PFSK-1 (cell line): ENCODE measurements around the gene MFSD12.

Experiments used
- FOXP2 ChIP-seq: optimal IDR thresholded peaks from 2 replicates; pipeline ENCODE3; 2011; ENCODE audit warnings: borderline replicate concordance, control low read depth, inconsistent platforms; ENCODE audit not compliant: insufficient read depth; ENCODE audit errors: extremely low read length, extremely low read depth
- POLR2AphosphoS5 ChIP-seq: IDR thresholded peaks from 2 replicates; pipeline ENCODE4 v1.6.1; 2012; ENCODE audit warnings: low read depth, mild to moderate bottlenecking, control low read depth, low read length, moderate library complexity
- SIN3A ChIP-seq: IDR thresholded peaks from 2 replicates; pipeline ENCODE4 v1.6.1; 2012; ENCODE audit warnings: mild to moderate bottlenecking, low read length, moderate library complexity, borderline replicate concordance; ENCODE audit not compliant: insufficient read depth
- TAF1 ChIP-seq: IDR thresholded peaks from 2 replicates; pipeline ENCODE4 v1.6.1; 2012; ENCODE audit warnings: low read length, control low read depth, borderline replicate concordance; ENCODE audit not compliant: insufficient read depth
- TF ChIP-seq, protein P1 (sequence below), 2 experiments: IDR thresholded peaks; 2 replicates each; pipeline versions ENCODE4 v1.6.1 to v1.8.0; 2011 to 2012; ENCODE audit warnings: low read depth in 2 of 2, low read length in 2 of 2, control low read depth in 1 of 2, inconsistent platforms in 1 of 2, mild to moderate bottlenecking in 1 of 2, moderate library complexity in 1 of 2; ENCODE audit not compliant: insufficient read depth in 1 of 2

The MFSD12 gene

DNA sequence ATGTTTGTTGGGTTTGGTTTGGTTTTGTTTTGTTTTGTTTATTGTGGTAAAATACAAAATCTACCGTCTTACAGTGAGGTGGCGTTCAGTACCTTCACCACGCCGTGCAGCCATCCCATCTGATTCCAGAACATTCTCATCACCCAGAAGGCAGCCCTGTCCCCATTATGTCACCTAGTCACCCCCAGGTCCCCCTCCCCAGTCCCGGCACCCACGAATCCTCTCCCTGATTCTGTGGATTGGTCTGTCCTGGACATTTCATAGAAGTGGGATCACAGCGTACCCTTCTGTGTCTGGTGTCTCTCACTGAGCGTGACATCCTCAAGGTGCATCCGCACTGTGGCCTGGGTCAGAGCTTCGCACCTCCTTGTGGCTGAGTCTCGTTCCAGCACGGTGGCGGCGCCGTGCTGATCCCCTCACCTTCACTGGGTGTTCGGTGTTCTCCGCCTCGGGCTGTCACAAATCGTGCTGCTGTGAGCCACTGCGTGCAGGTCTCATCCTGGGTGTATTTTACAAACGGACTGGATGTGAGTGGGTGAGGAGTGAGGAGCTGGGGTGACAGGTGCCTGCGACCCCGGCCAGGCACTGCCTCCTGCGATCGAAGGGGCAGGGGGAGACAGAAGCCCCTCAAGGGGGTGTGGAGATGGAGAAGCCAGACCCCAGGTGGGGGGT lies 19.0 kb downstream of the MFSD12 start:
- TF ChIP-seq POLR2AphosphoS5 (peak; percentile 32; the same call in 1 of the 2 replicates), SIN3A (no peak)

- TF ChIP-seq, protein P1, sequence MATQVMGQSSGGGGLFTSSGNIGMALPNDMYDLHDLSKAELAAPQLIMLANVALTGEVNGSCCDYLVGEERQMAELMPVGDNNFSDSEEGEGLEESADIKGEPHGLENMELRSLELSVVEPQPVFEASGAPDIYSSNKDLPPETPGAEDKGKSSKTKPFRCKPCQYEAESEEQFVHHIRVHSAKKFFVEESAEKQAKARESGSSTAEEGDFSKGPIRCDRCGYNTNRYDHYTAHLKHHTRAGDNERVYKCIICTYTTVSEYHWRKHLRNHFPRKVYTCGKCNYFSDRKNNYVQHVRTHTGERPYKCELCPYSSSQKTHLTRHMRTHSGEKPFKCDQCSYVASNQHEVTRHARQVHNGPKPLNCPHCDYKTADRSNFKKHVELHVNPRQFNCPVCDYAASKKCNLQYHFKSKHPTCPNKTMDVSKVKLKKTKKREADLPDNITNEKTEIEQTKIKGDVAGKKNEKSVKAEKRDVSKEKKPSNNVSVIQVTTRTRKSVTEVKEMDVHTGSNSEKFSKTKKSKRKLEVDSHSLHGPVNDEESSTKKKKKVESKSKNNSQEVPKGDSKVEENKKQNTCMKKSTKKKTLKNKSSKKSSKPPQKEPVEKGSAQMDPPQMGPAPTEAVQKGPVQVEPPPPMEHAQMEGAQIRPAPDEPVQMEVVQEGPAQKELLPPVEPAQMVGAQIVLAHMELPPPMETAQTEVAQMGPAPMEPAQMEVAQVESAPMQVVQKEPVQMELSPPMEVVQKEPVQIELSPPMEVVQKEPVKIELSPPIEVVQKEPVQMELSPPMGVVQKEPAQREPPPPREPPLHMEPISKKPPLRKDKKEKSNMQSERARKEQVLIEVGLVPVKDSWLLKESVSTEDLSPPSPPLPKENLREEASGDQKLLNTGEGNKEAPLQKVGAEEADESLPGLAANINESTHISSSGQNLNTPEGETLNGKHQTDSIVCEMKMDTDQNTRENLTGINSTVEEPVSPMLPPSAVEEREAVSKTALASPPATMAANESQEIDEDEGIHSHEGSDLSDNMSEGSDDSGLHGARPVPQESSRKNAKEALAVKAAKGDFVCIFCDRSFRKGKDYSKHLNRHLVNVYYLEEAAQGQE (IDR thresholded peaks at IDR 0.05; ENCODE audit: insufficient read depth in 1 of 2, low read depth in 2 of 2, low read length in 2 of 2) = no peak
- TF ChIP-seq TAF1 (no peak), SIN3A (no peak), FOXP2 (no peak), POLR2AphosphoS5 (no peak; the same call in 1 of the 2 replicates)
Observed at GRCh38 chr19:3537438-3538240, 19.7 kb downstream of the MFSD12 start.

DNA sequence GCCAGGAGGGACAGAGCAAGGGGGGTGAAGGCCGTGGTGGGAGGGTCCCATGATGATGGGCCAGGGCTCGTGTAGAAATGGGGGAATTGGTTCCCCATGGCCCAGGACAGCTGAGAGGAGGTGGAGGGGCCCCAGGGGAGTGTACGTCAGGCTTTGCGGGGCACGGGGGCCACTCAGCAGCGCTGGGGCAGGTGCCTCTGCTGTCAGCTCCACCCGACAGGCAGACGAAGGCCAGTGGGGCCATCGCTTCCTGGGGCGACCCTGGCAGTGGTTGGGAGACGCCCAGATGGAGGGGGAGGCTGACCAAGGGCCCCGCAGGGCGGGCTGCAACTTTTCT lies 20.3 kb downstream of the MFSD12 start:
- no peak for TF ChIP-seq SIN3A
- no peak for TF ChIP-seq TAF1
- TF ChIP-seq, protein P1 (IDR thresholded peaks at IDR 0.05; ENCODE audit: insufficient read depth in 1 of 2, low read depth in 2 of 2, low read length in 2 of 2) = no peak
- no peak for TF ChIP-seq FOXP2
- TF ChIP-seq POLR2AphosphoS5 = no peak; the same call in 1 of the 2 replicates

DNA sequence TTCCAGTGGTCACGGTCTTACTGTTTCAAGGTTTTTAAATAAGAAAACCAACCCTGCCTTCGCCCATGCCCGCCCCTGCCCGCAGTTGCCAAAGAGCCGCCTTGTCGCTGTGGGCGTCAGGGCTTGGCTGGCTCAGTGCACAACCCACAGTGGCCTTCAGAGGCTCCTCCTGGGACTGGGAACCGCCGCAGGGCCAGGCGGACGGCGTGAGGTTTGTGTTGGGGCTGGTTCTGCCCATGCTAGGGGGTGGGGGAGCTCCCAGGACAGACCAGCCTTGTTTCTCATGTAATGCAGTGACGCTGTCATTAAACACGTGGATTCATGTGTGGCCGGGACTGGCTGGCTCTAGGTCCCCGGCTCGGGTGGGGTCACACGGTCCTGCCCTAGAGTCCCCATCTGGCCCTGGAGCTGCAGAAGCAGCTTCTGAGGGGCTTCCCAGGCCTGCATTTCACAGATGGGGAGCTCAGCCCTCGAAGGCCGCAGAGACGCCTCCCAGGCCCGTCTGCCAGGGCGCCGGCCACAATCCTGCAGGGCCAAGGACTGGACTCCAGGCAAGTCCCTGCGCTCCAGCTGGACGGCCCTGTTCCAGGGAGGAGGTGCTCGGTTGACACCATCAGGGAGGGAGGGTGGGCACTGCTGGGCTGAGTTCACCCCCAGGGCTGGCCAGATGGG lies 20.8 kb downstream of the MFSD12 start:
- TF ChIP-seq POLR2AphosphoS5 = no peak; the same call in 1 of the 2 replicates
- no peak for TF ChIP-seq FOXP2
- TF ChIP-seq TAF1 = no peak
- TF ChIP-seq, protein P1 (IDR thresholded peaks at IDR 0.05; ENCODE audit: insufficient read depth in 1 of 2, low read depth in 2 of 2, low read length in 2 of 2) = no peak
- no peak for TF ChIP-seq SIN3A

DNA sequence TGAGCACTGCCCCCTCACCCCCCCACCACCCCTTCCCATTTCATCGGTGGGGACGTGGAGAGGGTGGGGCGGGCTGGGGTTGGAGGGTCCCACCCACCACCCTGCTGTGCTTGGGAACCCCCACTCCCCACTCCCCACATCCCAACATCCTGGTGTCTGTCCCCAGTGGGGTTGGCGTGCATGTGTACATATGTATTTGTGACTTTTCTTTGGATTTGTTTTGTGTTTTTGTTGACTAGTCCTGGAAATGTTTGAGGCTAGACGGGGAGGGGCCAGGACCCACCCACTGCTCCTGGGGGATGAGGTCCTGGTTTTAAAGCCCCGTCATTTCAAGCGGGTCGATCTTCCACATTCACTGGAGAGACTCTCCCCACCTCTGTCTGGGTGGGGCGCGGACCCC lies 21.4 kb downstream of the MFSD12 start:
- TF ChIP-seq TAF1 = no peak
- TF ChIP-seq, protein P1 (IDR thresholded peaks at IDR 0.05; ENCODE audit: insufficient read depth in 1 of 2, low read depth in 2 of 2, low read length in 2 of 2) = no peak
- TF ChIP-seq SIN3A = no peak
- TF ChIP-seq FOXP2 = no peak
- TF ChIP-seq POLR2AphosphoS5 = no peak
